HCT116 (cell line): ENCODE data around the gene ABCC8. TPM values are rescaled to one million over a fixed set of nuclear protein-coding genes. Genes with fewer than 3 reads are reported as not detected.

Source experiments
- ATAC-seq: fragments of 200-7000 bp; cut with Tn5 transposase; 2 replicates; pipeline ENCODE4 v1.9.1; 2020; ENCODE audit warnings: mild to moderate bottlenecking, moderate library complexity
- BruUV-seq: library from RNA; stranded (reverse); fragments of 400-500 nt; replicated peaks from 2 replicates; lab custom pipeline; 2021; lab: Mats Ljungman, UMichigan
- CTCF ChIA-PET: fragments of 300-600 bp; sonication (Branson Sonifier 250); formaldehyde crosslinking; loops from one replicate; lab custom pipeline; 2021; ENCODE audit warnings: antibody characterized with exemption; lab: Charles Lee
- POLR2A ChIA-PET: fragments of 300-600, 350-600 bp; sonication (Branson Sonifier 250); formaldehyde crosslinking; loops from one replicate; lab custom pipeline; 2021; ENCODE audit warnings: antibody characterized with exemption; lab: Charles Lee
- RAD21 ChIA-PET, 2 experiments: fragments of 300-600 bp; sonication (Branson Sonifier 250); formaldehyde crosslinking; loops; one replicate each; lab custom pipeline; 2023; ENCODE audit warnings: low total read pairs in 2 of 2; ENCODE audit not compliant: uncharacterized antibody in 2 of 2, unreplicated experiment in 2 of 2, low non-redundant PET in 1 of 2; lab: Charles Lee
- DNase-seq: peaks from one replicate; pipeline ENCODE4 v3.0.0-alpha.2; 2010; ENCODE audit warnings: low read depth, low spot score
- H2AFZ ChIP-seq: fragments of 200-600 bp; shearing (Covaris generic), sonication (generic); 2 replicates; pipeline ENCODE4 v1.6.1; 2017; ENCODE audit warnings: low read depth, mixed run types, mixed read lengths, antibody characterized with exemption, low read length; ENCODE audit not compliant: poor library complexity, severe bottlenecking
- H3K27ac ChIP-seq: 2 replicates; pipeline ENCODE4 v1.5.1; 2012; ENCODE audit warnings: low read depth, low read length
- H3K27me3 ChIP-seq: fragments of 200-600 bp; sonication (generic); 2 replicates; pipeline ENCODE4 v1.6.1; 2016; ENCODE audit warnings: mixed run types, low read length, mixed read lengths; ENCODE audit not compliant: insufficient read depth
- H3K36me3 ChIP-seq, 2 experiments: fragments of 200-500 bp in 1 of 2; fragments of 200-600 bp in 1 of 2; sonication (Bioruptor generic) in 1 of 2; sonication (generic) in 1 of 2; 2 replicates each; pipeline versions ENCODE4 v1.5.1 to v1.6.1; 2014 to 2016; ENCODE audit warnings: low read length in 2 of 2, inconsistent platforms in 1 of 2, mixed read lengths in 1 of 2, mixed run types in 1 of 2; ENCODE audit not compliant: insufficient read depth in 2 of 2, control insufficient read depth in 1 of 2
- H3K4me1 ChIP-seq, 2 experiments: fragments of 200-600 bp in 1 of 2; sonication (generic) in 1 of 2; 2 replicates each; pipeline versions ENCODE4 v1.5.1 to v1.6.1; 2012 to 2017; ENCODE audit warnings: low read length in 2 of 2, inconsistent platforms in 1 of 2, mild to moderate bottlenecking in 1 of 2, mixed read lengths in 1 of 2, mixed run types in 1 of 2, moderate library complexity in 1 of 2; ENCODE audit not compliant: insufficient read depth in 2 of 2, control insufficient read depth in 1 of 2
- H3K4me2 ChIP-seq: fragments of 200-600 bp; sonication (generic); 2 replicates; pipeline ENCODE4 v1.6.1; 2017; ENCODE audit warnings: mixed run types, low read length, mixed read lengths
- H3K4me3 ChIP-seq, 2 experiments: fragments of 200-600 bp in 1 of 2; sonication (generic) in 1 of 2; replicated peaks in 1 of 2; 2 replicates each; pipeline ENCODE4 v1.5.1; 2011 to 2016; ENCODE audit warnings: low read length in 2 of 2, control low read depth in 1 of 2, low read depth in 1 of 2, mild to moderate bottlenecking in 1 of 2, mixed read lengths in 1 of 2, mixed run types in 1 of 2
- H3K79me2 ChIP-seq: fragments of 200-600 bp; sonication (generic); 2 replicates; pipeline ENCODE4 v1.6.1; 2017; ENCODE audit warnings: mild to moderate bottlenecking, mixed run types, low read length, moderate library complexity, mixed read lengths; ENCODE audit not compliant: insufficient read depth
- H3K9ac ChIP-seq: fragments of 200-600 bp; sonication (generic); 2 replicates; pipeline ENCODE4 v1.6.1; 2016; ENCODE audit warnings: low read length, mixed read lengths
- H3K9me2 ChIP-seq: fragments of 200-600 bp; sonication (generic), shearing (Covaris generic); 2 replicates; pipeline ENCODE4 v1.6.1; 2017; ENCODE audit warnings: mixed run types, mild to moderate bottlenecking, moderate library complexity; ENCODE audit not compliant: insufficient read depth
- H3K9me3 ChIP-seq, 2 experiments: fragments of 200-500 bp in 1 of 2; fragments of 200-600 bp in 1 of 2; sonication (Bioruptor generic) in 1 of 2; sonication (generic) in 1 of 2; 2 replicates each; pipeline ENCODE4 v1.6.1; 2014 to 2017; ENCODE audit warnings: low read length in 2 of 2, mixed read lengths in 2 of 2, inconsistent platforms in 1 of 2, low read depth in 1 of 2, mild to moderate bottlenecking in 1 of 2, mixed run types in 1 of 2, moderate library complexity in 1 of 2; ENCODE audit not compliant: control insufficient read depth in 1 of 2, insufficient read depth in 1 of 2
- H4K20me1 ChIP-seq: fragments of 200-600 bp; sonication (generic), shearing (Covaris generic); 2 replicates; pipeline ENCODE4 v1.6.1; 2017; ENCODE audit warnings: mixed run types, mild to moderate bottlenecking, moderate library complexity; ENCODE audit not compliant: insufficient read depth
- CBX3 ChIP-seq: IDR thresholded peaks from 2 replicates; pipeline ENCODE4 v1.6.1; 2012; ENCODE audit warnings: low read depth
- CEBPB ChIP-seq: IDR thresholded peaks from 2 replicates; pipeline ENCODE4 v1.6.1; 2012; ENCODE audit warnings: low read depth
- CTCF ChIP-seq, 3 experiments: fragments of 200-600 bp in 1 of 3; sonication (generic) in 1 of 3; IDR thresholded peaks in 2 of 3; conservative IDR thresholded peaks in 1 of 3; 2 replicates each; pipeline ENCODE4 v1.5.1; 2012 to 2017; ENCODE audit warnings: low read depth in 2 of 3, low read length in 2 of 3, antibody characterized with exemption in 1 of 3, borderline replicate concordance in 1 of 3, control low read depth in 1 of 3, mild to moderate bottlenecking in 1 of 3, mixed read lengths in 1 of 3, mixed run types in 1 of 3, moderate library complexity in 1 of 3; ENCODE audit not compliant: insufficient read depth in 1 of 3
- JUND ChIP-seq: IDR thresholded peaks from 2 replicates; pipeline ENCODE4 v1.6.1; 2012
- POLR2A ChIP-seq: IDR thresholded peaks from 2 replicates; pipeline ENCODE4 v1.7.0; 2011; ENCODE audit warnings: borderline replicate concordance; ENCODE audit not compliant: insufficient read depth, insufficient read length; ENCODE audit errors: extremely low read depth
- REST ChIP-seq: IDR thresholded peaks from 2 replicates; pipeline ENCODE4 v1.6.1; 2012; ENCODE audit warnings: low read depth
- SRF ChIP-seq: IDR thresholded peaks from 2 replicates; pipeline ENCODE4 v1.6.1; 2012; ENCODE audit warnings: low read depth
- TCF7L2 ChIP-seq: IDR thresholded peaks from 2 replicates; pipeline ENCODE4 v1.7.0; 2011; ENCODE audit warnings: borderline replicate concordance, inconsistent platforms; ENCODE audit not compliant: insufficient read depth, insufficient read length; ENCODE audit errors: extremely low read depth
- ZFX ChIP-seq: fragments of 450-650 bp; IDR thresholded peaks from 2 replicates; pipeline ENCODE4 v1.6.1; 2017
- ZNF274 ChIP-seq: fragments of 200-500 bp; sonication (Bioruptor generic); IDR thresholded peaks from 2 replicates; pipeline ENCODE4 v1.6.1; 2014; ENCODE audit warnings: mild to moderate bottlenecking, low read depth, low read length, inconsistent platforms
- intact Hi-C: fragments of 100-400 bp; cut with micrococcal nuclease; formaldehyde crosslinking; loops from 2 replicates; pipeline ENCODE4 v1.10.0; 2022
- total RNA-seq: library from RNA; stranded (reverse); gene quantifications from one replicate; pipeline ENCODE4 v1.2.1, GENCODE V29; 2021; ENCODE audit not compliant: unreplicated experiment

The ABCC8 gene
- total RNA-seq, 1 experiment from 2014 or later, result 0.39 TPM

DNA sequence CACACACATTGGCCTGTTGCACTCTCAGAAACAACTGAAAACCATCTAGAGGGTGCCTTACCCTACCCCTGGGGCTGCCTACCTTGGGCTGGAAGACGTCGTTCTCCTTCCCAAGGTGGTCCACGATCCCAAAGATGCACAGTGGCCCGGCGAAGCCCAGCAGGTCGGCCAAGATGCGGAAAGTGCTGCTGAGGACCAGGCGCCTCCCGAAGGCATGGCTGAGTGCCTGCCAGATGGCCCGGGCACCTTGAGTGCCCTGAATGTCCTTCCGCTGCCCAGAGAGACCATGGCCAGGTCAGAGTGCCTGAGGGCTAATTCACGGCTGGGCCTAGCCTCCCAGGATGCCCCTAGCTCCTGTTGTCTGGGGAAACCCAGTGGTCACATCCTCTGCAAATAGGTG, 16.2 kb downstream of the ABCC8 start (continued):
- TF ChIP-seq REST, result no peak

- TF ChIP-seq ZNF274 (no peak), CEBPB (no peak), CBX3 (no peak), CTCF (IDR thresholded peaks at IDR 0.05 in 2 of 3, conservative IDR thresholded peaks at IDR 0.05 in 1 of 3; ENCODE audit: borderline replicate concordance in 1 of 3, insufficient read depth in 1 of 3, low read depth in 2 of 3, low read length in 2 of 3) (no peak), JUND (no peak), SRF (no peak), ZFX (no peak), TCF7L2 (no peak), POLR2A (no peak)
- H3K36me3 ChIP-seq, result no peaks in the 10 kb centered on the region
- no peak overlapping the region for H2AFZ ChIP-seq
- DNase-seq, result no peak
- no peaks in the 10 kb centered on the region for H3K79me2 ChIP-seq
- H3K27me3 ChIP-seq, result peaks cover 7% of the 10 kb centered on the region; the same call in 1 of the 2 replicates
- no peaks in the 10 kb centered on the region for H3K9me2 ChIP-seq
- H3K27ac ChIP-seq, result no peak overlapping the region
- CTCF ChIA-PET, result interaction anchor here (0.9 kb wide), 1 partner anchor 14 kb away, joined by 6 read pairs; no protein-coding TSS in a partner anchor
- no peak overlapping the region for H3K9ac ChIP-seq
- RAD21 ChIA-PET, result no interaction called here
- no peak for ATAC-seq
- BruUV-seq, result no TSS peak
- no peak overlapping the region for H3K4me2 ChIP-seq
- no peaks in the 10 kb centered on the region for H4K20me1 ChIP-seq
- POLR2A ChIA-PET, result no interaction called here
- no peaks in the 10 kb centered on the region for H3K9me3 ChIP-seq
- intact Hi-C loops, result no loop called here
- no peak overlapping the region for H3K4me3 ChIP-seq
- H3K4me1 ChIP-seq, result no peaks in the 10 kb centered on the region
Observed at GRCh38 chr11:17459236-17459896, 17.3 kb downstream of the ABCC8 start.
